GM23338 (cell line): ENCODE data around the gene OPTN. TPM values are rescaled to one million over a fixed set of nuclear protein-coding genes. Genes with fewer than 3 reads are reported as not detected.

Experiments
- ATAC-seq: fragments of 200-7000 bp; cut with Tn5 transposase; 3 replicates; pipeline ENCODE4 v1.9.1; 2020
- DNase-seq: peaks from one replicate; pipeline ENCODE4 v3.0.0-alpha.2; 2015; ENCODE audit warnings: low spot score
- H2AFZ ChIP-seq: fragments of 200-600 bp; sonication (generic); 2 replicates; pipeline ENCODE4 v1.8.0; 2016; ENCODE audit warnings: antibody characterized with exemption, mild to moderate bottlenecking, moderate library complexity
- H3F3A ChIP-seq: fragments of 200-600 bp; sonication (generic); replicated peaks from 2 replicates; pipeline ENCODE4 v1.8.0; 2017; ENCODE audit warnings: antibody characterized with exemption, mixed run types, low read depth
- H3K27ac ChIP-seq: fragments of 200-600 bp; sonication (generic); 2 replicates; pipeline ENCODE4 v1.6.1; 2016; ENCODE audit warnings: low read depth
- H3K27me3 ChIP-seq: fragments of 200-600 bp; sonication (generic); 2 replicates; pipeline ENCODE4 v1.8.0; 2016; ENCODE audit warnings: mild to moderate bottlenecking, mixed run types, moderate library complexity; ENCODE audit not compliant: insufficient read depth
- H3K36me3 ChIP-seq: fragments of 200-600 bp; sonication (generic); 2 replicates; pipeline ENCODE4 v1.8.0; 2016; ENCODE audit warnings: mild to moderate bottlenecking; ENCODE audit not compliant: insufficient read depth
- H3K4me1 ChIP-seq: fragments of 200-600 bp; sonication (generic); 2 replicates; pipeline ENCODE4 v1.8.0; 2016; ENCODE audit warnings: mild to moderate bottlenecking, moderate library complexity; ENCODE audit not compliant: insufficient read depth
- H3K4me2 ChIP-seq: fragments of 200-600 bp; sonication (generic); 2 replicates; pipeline ENCODE4 v1.7.1; 2017; ENCODE audit warnings: mixed run types
- H3K4me3 ChIP-seq: fragments of 200-600 bp; sonication (generic); 2 replicates; pipeline ENCODE4 v1.6.1; 2016; ENCODE audit warnings: mixed run types
- H3K79me2 ChIP-seq: fragments of 200-600 bp; sonication (generic); replicated peaks from 2 replicates; pipeline ENCODE4 v1.8.0; 2017; ENCODE audit warnings: mild to moderate bottlenecking; ENCODE audit not compliant: insufficient read depth
- H3K9me2 ChIP-seq: fragments of 200-600 bp; sonication (generic); 2 replicates; pipeline ENCODE4 v1.8.0; 2017; ENCODE audit not compliant: insufficient read depth
- H4K20me1 ChIP-seq: fragments of 200-600 bp; sonication (generic); replicated peaks from 2 replicates; pipeline ENCODE4 v1.8.0; 2017; ENCODE audit warnings: mild to moderate bottlenecking; ENCODE audit not compliant: insufficient read depth
- H3K27ac Mint-ChIP-seq: 2 replicates; pipeline ENCODE4 v1.8.0; 2020; ENCODE audit warnings: inconsistent platforms, mild to moderate bottlenecking, moderate library complexity, mixed read lengths
- H3K27me3 Mint-ChIP-seq: 3 replicates; pipeline ENCODE4 v1.8.0; 2022; ENCODE audit warnings: low read depth, mild to moderate bottlenecking, moderate library complexity, mixed read lengths, inconsistent platforms; ENCODE audit not compliant: insufficient read depth, poor library complexity
- H3K36me3 Mint-ChIP-seq: 3 replicates; pipeline ENCODE4 v1.8.0; 2021; ENCODE audit warnings: low read depth, mild to moderate bottlenecking, inconsistent platforms, moderate library complexity, mixed read lengths
- H3K4me1 Mint-ChIP-seq: 3 replicates; pipeline ENCODE4 v1.8.0; 2020; ENCODE audit warnings: mild to moderate bottlenecking, inconsistent platforms, mixed read lengths
- H3K4me3 Mint-ChIP-seq: 3 replicates; pipeline ENCODE4 v1.8.0; 2021; ENCODE audit warnings: moderate library complexity, mild to moderate bottlenecking, inconsistent platforms, mixed read lengths
- H3K9me3 Mint-ChIP-seq: 3 replicates; pipeline ENCODE4 v1.8.0; 2020; ENCODE audit warnings: moderate library complexity, mild to moderate bottlenecking, inconsistent platforms, mixed read lengths
- CREB1 ChIP-seq: fragments of 250-450 bp; sonication (Bioruptor Pico); IDR thresholded peaks from 2 replicates; pipeline ENCODE4 v1.5.0; 2020; ENCODE audit warnings: low read depth, mild to moderate bottlenecking, moderate library complexity
- EZH2 ChIP-seq: fragments of 200-600 bp; sonication (generic); IDR thresholded peaks from one replicate; pipeline ENCODE4 v1.8.0; 2017; ENCODE audit warnings: antibody characterized with exemption, mild to moderate bottlenecking, low read depth; ENCODE audit not compliant: unreplicated experiment
- EZH2phosphoT487 ChIP-seq: fragments of 200-600 bp; sonication (generic); IDR thresholded peaks from one replicate; pipeline ENCODE4 v1.8.1; 2018; ENCODE audit warnings: antibody characterized with exemption; ENCODE audit not compliant: unreplicated experiment
- STAT1 ChIP-seq: IDR thresholded peaks from one replicate; pipeline ENCODE4 v1.6.1; 2016; ENCODE audit warnings: antibody characterized with exemption; ENCODE audit not compliant: unreplicated experiment
- ZNF114 ChIP-seq: fragments of 250-450 bp; sonication (Bioruptor Pico); IDR thresholded peaks from 2 replicates; pipeline ENCODE4 v1.5.0; 2020; ENCODE audit warnings: mild to moderate bottlenecking, moderate library complexity
- ZNF331 ChIP-seq: fragments of 250-450 bp; sonication (Bioruptor Pico); IDR thresholded peaks from 2 replicates; pipeline ENCODE4 v1.5.0; 2020; ENCODE audit warnings: low read depth, mild to moderate bottlenecking, moderate library complexity
- polyA plus RNA-seq: library from polyadenylated mRNA; unstranded; fragments of >200 nt; fragmentation: Nextera tagmentation; extraction: Ambion mirVana; gene quantifications from 2 replicates; pipeline ENCODE4 v1.2.1, GENCODE V29; 2016
- total RNA-seq: library from RNA; depleted of rRNA; stranded (reverse); fragments of >200 nt; shearing (Covaris generic); gene quantifications from 2 replicates; pipeline ENCODE4 v1.2.3, GENCODE V29; 2014
- TF ChIP-seq, protein P1 (sequence below): fragments of 250-450 bp; sonication (Bioruptor Pico); IDR thresholded peaks from 2 replicates; pipeline ENCODE4 v1.5.0; 2020; ENCODE audit warnings: mild to moderate bottlenecking, moderate library complexity
- TF ChIP-seq, protein P2 (sequence below), 2 experiments: fragments of 200-600 bp in 1 of 2; sonication (generic) in 1 of 2; conservative IDR thresholded peaks; 2 replicates each; pipeline versions ENCODE4 v1.5.1 to v1.6.1; 2016 to 2017; ENCODE audit warnings: antibody characterized with exemption in 2 of 2, low read depth in 2 of 2, mild to moderate bottlenecking in 2 of 2, moderate library complexity in 1 of 2

The OPTN gene
- total and polyA plus RNA-seq, 2 experiments from 2014 or later = 6.0 to 13.0 TPM

DNA sequence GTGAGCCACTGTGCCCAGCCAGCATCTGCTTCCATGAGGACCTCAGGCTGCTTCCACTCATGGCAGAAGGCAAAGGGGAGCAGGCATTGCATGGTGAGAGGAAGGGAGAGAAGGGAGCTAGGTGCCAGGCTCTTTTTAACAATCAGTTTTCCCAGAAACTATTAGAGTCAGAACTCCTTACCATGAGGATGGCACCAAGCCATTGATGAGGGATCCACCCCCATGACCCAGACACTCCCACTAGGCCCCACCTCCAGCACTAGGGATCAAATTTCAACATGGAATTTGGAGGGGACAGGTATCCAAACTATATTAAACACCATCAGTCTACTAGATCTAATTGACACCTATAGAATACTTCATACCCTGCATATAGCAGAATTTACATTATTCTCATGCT lies 47.2 kb downstream of the OPTN start (continued):
- TF ChIP-seq, protein P1, sequence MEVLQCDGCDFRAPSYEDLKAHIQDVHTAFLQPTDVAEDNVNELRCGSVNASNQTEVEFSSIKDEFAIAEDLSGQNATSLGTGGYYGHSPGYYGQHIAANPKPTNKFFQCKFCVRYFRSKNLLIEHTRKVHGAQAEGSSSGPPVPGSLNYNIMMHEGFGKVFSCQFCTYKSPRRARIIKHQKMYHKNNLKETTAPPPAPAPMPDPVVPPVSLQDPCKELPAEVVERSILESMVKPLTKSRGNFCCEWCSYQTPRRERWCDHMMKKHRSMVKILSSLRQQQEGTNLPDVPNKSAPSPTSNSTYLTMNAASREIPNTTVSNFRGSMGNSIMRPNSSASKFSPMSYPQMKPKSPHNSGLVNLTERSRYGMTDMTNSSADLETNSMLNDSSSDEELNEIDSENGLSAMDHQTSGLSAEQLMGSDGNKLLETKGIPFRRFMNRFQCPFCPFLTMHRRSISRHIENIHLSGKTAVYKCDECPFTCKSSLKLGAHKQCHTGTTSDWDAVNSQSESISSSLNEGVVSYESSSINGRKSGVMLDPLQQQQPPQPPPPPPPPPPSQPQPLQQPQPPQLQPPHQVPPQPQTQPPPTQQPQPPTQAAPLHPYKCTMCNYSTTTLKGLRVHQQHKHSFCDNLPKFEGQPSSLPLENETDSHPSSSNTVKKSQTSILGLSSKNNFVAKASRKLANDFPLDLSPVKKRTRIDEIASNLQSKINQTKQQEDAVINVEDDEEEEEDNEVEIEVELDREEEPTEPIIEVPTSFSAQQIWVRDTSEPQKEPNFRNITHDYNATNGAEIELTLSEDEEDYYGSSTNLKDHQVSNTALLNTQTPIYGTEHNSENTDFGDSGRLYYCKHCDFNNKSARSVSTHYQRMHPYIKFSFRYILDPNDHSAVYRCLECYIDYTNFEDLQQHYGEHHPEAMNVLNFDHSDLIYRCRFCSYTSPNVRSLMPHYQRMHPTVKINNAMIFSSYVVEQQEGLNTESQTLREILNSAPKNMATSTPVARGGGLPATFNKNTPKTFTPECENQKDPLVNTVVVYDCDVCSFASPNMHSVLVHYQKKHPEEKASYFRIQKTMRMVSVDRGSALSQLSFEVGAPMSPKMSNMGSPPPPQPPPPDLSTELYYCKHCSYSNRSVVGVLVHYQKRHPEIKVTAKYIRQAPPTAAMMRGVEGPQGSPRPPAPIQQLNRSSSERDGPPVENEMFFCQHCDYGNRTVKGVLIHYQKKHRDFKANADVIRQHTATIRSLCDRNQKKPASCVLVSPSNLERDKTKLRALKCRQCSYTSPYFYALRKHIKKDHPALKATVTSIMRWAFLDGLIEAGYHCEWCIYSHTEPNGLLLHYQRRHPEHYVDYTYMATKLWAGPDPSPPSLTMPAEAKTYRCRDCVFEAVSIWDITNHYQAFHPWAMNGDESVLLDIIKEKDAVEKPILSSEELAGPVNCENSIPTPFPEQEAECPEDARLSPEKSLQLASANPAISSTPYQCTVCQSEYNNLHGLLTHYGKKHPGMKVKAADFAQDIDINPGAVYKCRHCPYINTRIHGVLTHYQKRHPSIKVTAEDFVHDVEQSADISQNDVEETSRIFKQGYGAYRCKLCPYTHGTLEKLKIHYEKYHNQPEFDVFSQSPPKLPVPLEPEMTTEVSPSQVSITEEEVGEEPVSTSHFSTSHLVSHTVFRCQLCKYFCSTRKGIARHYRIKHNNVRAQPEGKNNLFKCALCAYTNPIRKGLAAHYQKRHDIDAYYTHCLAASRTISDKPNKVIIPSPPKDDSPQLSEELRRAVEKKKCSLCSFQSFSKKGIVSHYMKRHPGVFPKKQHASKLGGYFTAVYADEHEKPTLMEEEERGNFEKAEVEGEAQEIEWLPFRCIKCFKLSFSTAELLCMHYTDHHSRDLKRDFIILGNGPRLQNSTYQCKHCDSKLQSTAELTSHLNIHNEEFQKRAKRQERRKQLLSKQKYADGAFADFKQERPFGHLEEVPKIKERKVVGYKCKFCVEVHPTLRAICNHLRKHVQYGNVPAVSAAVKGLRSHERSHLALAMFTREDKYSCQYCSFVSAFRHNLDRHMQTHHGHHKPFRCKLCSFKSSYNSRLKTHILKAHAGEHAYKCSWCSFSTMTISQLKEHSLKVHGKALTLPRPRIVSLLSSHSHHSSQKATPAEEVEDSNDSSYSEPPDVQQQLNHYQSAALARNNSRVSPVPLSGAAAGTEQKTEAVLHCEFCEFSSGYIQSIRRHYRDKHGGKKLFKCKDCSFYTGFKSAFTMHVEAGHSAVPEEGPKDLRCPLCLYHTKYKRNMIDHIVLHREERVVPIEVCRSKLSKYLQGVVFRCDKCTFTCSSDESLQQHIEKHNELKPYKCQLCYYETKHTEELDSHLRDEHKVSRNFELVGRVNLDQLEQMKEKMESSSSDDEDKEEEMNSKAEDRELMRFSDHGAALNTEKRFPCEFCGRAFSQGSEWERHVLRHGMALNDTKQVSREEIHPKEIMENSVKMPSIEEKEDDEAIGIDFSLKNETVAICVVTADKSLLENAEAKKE (CRISPR knock-in tag) = no peak
- TF ChIP-seq, protein P2, sequence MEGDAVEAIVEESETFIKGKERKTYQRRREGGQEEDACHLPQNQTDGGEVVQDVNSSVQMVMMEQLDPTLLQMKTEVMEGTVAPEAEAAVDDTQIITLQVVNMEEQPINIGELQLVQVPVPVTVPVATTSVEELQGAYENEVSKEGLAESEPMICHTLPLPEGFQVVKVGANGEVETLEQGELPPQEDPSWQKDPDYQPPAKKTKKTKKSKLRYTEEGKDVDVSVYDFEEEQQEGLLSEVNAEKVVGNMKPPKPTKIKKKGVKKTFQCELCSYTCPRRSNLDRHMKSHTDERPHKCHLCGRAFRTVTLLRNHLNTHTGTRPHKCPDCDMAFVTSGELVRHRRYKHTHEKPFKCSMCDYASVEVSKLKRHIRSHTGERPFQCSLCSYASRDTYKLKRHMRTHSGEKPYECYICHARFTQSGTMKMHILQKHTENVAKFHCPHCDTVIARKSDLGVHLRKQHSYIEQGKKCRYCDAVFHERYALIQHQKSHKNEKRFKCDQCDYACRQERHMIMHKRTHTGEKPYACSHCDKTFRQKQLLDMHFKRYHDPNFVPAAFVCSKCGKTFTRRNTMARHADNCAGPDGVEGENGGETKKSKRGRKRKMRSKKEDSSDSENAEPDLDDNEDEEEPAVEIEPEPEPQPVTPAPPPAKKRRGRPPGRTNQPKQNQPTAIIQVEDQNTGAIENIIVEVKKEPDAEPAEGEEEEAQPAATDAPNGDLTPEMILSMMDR (conservative IDR thresholded peaks at IDR 0.05; ENCODE audit: low read depth in 2 of 2) = no peak
- no peak for TF ChIP-seq CREB1 (CRISPR knock-in tag)
- no peak for TF ChIP-seq STAT1
- TF ChIP-seq EZH2phosphoT487 = no peak

DNA sequence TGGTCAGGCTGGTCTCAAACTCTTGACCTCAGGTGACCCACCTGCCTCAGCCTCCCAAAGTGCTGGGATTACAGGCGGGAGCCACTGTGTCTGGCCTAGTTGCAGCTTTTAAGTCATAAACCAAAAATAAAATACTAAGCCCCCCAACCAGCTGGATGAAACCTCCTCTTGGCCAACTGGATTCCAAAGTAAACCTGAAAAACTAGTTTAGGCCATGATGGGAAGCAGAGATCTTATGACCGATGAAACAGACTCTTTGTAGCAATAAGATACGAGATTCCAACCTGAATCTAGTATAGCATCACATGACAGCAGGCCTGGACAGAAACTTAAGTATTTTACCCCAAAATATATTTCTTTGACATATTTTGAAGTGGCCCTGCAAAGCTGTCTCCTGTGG lies 52.3 kb downstream of the OPTN start:
- H3K4me3 Mint-ChIP-seq = no peak overlapping the region
- H2AFZ ChIP-seq = no peak overlapping the region
- no peak overlapping the region for H3K4me3 ChIP-seq
- no peak overlapping the region for H3K27ac ChIP-seq
- no peak overlapping the region for H3K4me2 ChIP-seq
- H3K36me3 Mint-ChIP-seq = no peaks in the 10 kb centered on the region
- no peak overlapping the region for H3K27ac Mint-ChIP-seq
- DNase-seq (no peak), ATAC-seq (no peak)
- no peaks in the 10 kb centered on the region for H3K9me3 Mint-ChIP-seq
- H4K20me1 ChIP-seq = no peaks in the 10 kb centered on the region
- no peaks in the 10 kb centered on the region for H3K27me3 Mint-ChIP-seq
- no peaks in the 10 kb centered on the region for H3K79me2 ChIP-seq
- no peaks in the 10 kb centered on the region for H3K4me1 ChIP-seq
- no peaks in the 10 kb centered on the region for H3K9me2 ChIP-seq
- H3K4me1 Mint-ChIP-seq = no peaks in the 10 kb centered on the region
- H3K27me3 ChIP-seq = no peaks in the 10 kb centered on the region
- H3F3A ChIP-seq = no peaks in the 10 kb centered on the region
- H3K36me3 ChIP-seq = no peaks in the 10 kb centered on the region
- TF ChIP-seq EZH2phosphoT487 = no peak
- TF ChIP-seq ZNF114 = no peak
- TF ChIP-seq, protein P1 (CRISPR knock-in tag) = no peak
- TF ChIP-seq EZH2 = no peak
- TF ChIP-seq ZNF331 (CRISPR knock-in tag) = no peak
- TF ChIP-seq CREB1 (CRISPR knock-in tag) = no peak
